Progenitor cell of endocrine pancreas (in vitro differentiated cells): ENCODE results near the gene CYCS. TPM values are rescaled to one million over a fixed set of nuclear protein-coding genes. Genes with fewer than 3 reads are reported as not detected.

Source experiments
- DNase-seq: peaks from one replicate; pipeline ENCODE4 v3.0.0; 2021; ENCODE audit warnings: low spot score; ENCODE audit not compliant: unreplicated experiment
- H3K27ac Mint-ChIP-seq: 2 replicates; pipeline ENCODE4 v1.8.0; 2021; ENCODE audit warnings: mild to moderate bottlenecking, moderate library complexity, mixed read lengths
- H3K27me3 Mint-ChIP-seq: 2 replicates; pipeline ENCODE4 v1.8.0; 2021; ENCODE audit warnings: mixed read lengths
- H3K36me3 Mint-ChIP-seq: 2 replicates; pipeline ENCODE4 v1.8.0; 2022; ENCODE audit warnings: mixed read lengths; ENCODE audit not compliant: insufficient read depth
- H3K4me1 Mint-ChIP-seq: 2 replicates; pipeline ENCODE4 v1.8.0; 2021; ENCODE audit warnings: low read depth, mixed read lengths
- H3K4me3 Mint-ChIP-seq: 2 replicates; pipeline ENCODE4 v1.8.0; 2021; ENCODE audit warnings: low read depth, mild to moderate bottlenecking, moderate library complexity, mixed read lengths
- H3K9me3 Mint-ChIP-seq: 2 replicates; pipeline ENCODE4 v1.8.0; 2021; ENCODE audit warnings: low read depth, mixed read lengths
- CTCF ChIP-seq: fragments of 200-600 bp; sonication (generic); IDR thresholded peaks from one replicate; pipeline ENCODE4 v1.5.0; 2021; ENCODE audit warnings: antibody characterized with exemption, mild to moderate bottlenecking; ENCODE audit not compliant: unreplicated experiment
- total RNA-seq: library from RNA; stranded (reverse); gene quantifications from 2 replicates; pipeline ENCODE4 v1.2.1, GENCODE V29; 2021

CYCS gene
- total RNA-seq, 1 donor from 2014 or later: 62.3 TPM

GRCh38 chr7:25149836-25150235 lies 24.8 kb upstream of the CYCS start:
- Mint-ChIP-seq H3K36me3 (peaks cover 2% of the 10 kb centered on the region), H3K9me3 (no peaks in the 10 kb centered on the region)
- TF ChIP-seq CTCF: no peak

GRCh38 chr7:25148772-25149575 lies 23.9 kb upstream of the CYCS start:
- Mint-ChIP-seq H3K4me1 (peaks cover 6% of the 10 kb centered on the region), H3K36me3 (peaks cover 2% of the 10 kb centered on the region), H3K27ac (no peak overlapping the region), H3K9me3 (no peaks in the 10 kb centered on the region), H3K4me3 (no peak overlapping the region), H3K27me3 (no peaks in the 10 kb centered on the region)
- no peak for TF ChIP-seq CTCF
- no peak for DNase-seq

More at GRCh38 chr7:25149836-25150235, 24.8 kb upstream of the CYCS start:
- no peak overlapping the region for H3K27ac Mint-ChIP-seq
- H3K27me3 Mint-ChIP-seq: no peaks in the 10 kb centered on the region
- no peak overlapping the region for H3K4me3 Mint-ChIP-seq
- H3K4me1 Mint-ChIP-seq: peaks cover 6% of the 10 kb centered on the region
- DNase-seq: no peak

- no peaks in the 10 kb centered on the region for H3K9me3 Mint-ChIP-seq
- no peak for TF ChIP-seq CTCF
- H3K36me3 Mint-ChIP-seq: no peaks in the 10 kb centered on the region
- no peak for DNase-seq
- no peak overlapping the region for H3K27ac Mint-ChIP-seq
- no peaks in the 10 kb centered on the region for H3K27me3 Mint-ChIP-seq
- H3K4me3 Mint-ChIP-seq: no peak overlapping the region
- peaks cover 6% of the 10 kb centered on the region for H3K4me1 Mint-ChIP-seq
Measured at GRCh38 chr7:25143763-25144162, 18.7 kb upstream of the CYCS start.

GRCh38 chr7:25139536-25139935 lies 14.5 kb upstream of the CYCS start:
- TF ChIP-seq CTCF: no peak
- Mint-ChIP-seq H3K27me3 (no peaks in the 10 kb centered on the region), H3K27ac (no peak overlapping the region), H3K4me1 (no peaks in the 10 kb centered on the region), H3K9me3 (no peaks in the 10 kb centered on the region), H3K36me3 (no peaks in the 10 kb centered on the region), H3K4me3 (no peak overlapping the region)
- DNase-seq: no peak

- no peak overlapping the region for H3K27ac Mint-ChIP-seq
- H3K36me3 Mint-ChIP-seq: no peaks in the 10 kb centered on the region
- no peaks in the 10 kb centered on the region for H3K4me1 Mint-ChIP-seq
- no peak for DNase-seq
- no peaks in the 10 kb centered on the region for H3K9me3 Mint-ChIP-seq
- no peak for TF ChIP-seq CTCF
- H3K27me3 Mint-ChIP-seq: no peaks in the 10 kb centered on the region
- H3K4me3 Mint-ChIP-seq: no peak overlapping the region
Measured at GRCh38 chr7:25134358-25135010, 9.4 kb upstream of the CYCS start.
